PC-3 (cell line): ENCODE data around the gene F12.

Source experiments
- CTCF ChIP-seq: fragments of 300-600 bp; sonication (generic); conservative IDR thresholded peaks from 2 replicates; pipeline ENCODE4 v1.5.1; 2017; ENCODE audit warnings: antibody characterized with exemption, low read depth, mild to moderate bottlenecking, low read length
- EZH2 ChIP-seq: fragments of 300-600 bp; sonication (generic); IDR thresholded peaks from one replicate; pipeline ENCODE4 v1.6.1; 2017; ENCODE audit warnings: antibody characterized with exemption, mild to moderate bottlenecking, low read length; ENCODE audit not compliant: unreplicated experiment
- EZH2phosphoT487 ChIP-seq: fragments of 300-600 bp; sonication (generic); IDR thresholded peaks from 2 replicates; pipeline ENCODE4 v1.6.1; 2018; ENCODE audit warnings: mild to moderate bottlenecking, antibody characterized with exemption, low read length, borderline replicate concordance

DNA sequence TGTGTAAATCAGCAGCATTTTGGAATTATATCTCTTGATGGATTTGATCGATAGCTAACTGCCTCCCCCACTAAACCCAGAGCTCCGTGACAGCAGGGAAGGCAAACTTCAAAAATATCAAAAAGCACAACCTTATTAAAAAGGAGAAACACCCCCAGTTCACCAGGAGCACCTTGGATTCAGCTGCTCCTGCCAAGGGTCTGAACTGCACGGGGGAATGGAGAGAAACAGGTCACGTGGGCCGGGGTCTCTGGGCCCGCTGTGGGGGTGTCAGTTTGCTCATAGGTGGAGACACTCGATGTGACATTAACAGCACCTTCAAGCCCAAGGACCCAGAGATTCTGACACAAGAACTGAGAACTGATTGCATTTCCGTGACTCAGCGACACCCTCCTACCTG is 26.2 kb downstream of the F12 start:
- no peak for TF ChIP-seq CTCF
- no peak for TF ChIP-seq EZH2
- no peak for TF ChIP-seq EZH2phosphoT487
